Activated CD4-positive, CD25-positive, alpha-beta regulatory T cell treated with anti-CD3 and anti-CD28 coated beads, Interleukin-2, amount 50 U/mL, for 24 hours (primary cell): ENCODE measurements around the gene ERCC6L2.

Source experiments
- ATAC-seq, 2 donors: fragments of 150-1000 bp; cut with Tn5 transposase; one replicate each; pipeline ENCODE4 v1.10.0; 2021; ENCODE audit warnings: mild to moderate bottlenecking in 1 of 2, moderate library complexity in 1 of 2

The ERCC6L2 gene

GRCh38 chr9:95870906-95871305 is 4.6 kb upstream of the ERCC6L2 start:
- ATAC-seq, result no peak

- ATAC-seq, result no peak
These were observed 1.0 kb upstream of the ERCC6L2 start for GRCh38 chr9:95874303-95874988.

GRCh38 chr9:95874989-95875304 is 544 bp upstream of the ERCC6L2 start:
- peak; percentile 11 to 16 for ATAC-seq

- ATAC-seq, result no peak
These were observed 600 bp downstream of the ERCC6L2 start for GRCh38 chr9:95876138-95876444.

- ATAC-seq, result no peak
These were observed 1.1 kb downstream of the ERCC6L2 start for GRCh38 chr9:95876595-95876994.

- ATAC-seq, result no peak
These were observed 2.5 kb downstream of the ERCC6L2 start for GRCh38 chr9:95877984-95878383.

- no peak for ATAC-seq
These were observed 4.1 kb downstream of the ERCC6L2 start for GRCh38 chr9:95879591-95879990.

GRCh38 chr9:95880021-95880690 is 4.7 kb downstream of the ERCC6L2 start:
- no peak for ATAC-seq

GRCh38 chr9:95887926-95888497 is 12.5 kb downstream of the ERCC6L2 start:
- no peak for ATAC-seq

GRCh38 chr9:95890594-95890993 is 15.1 kb downstream of the ERCC6L2 start:
- ATAC-seq, result no peak

- ATAC-seq, result no peak
These were observed 15.7 kb downstream of the ERCC6L2 start for GRCh38 chr9:95891067-95891671.

GRCh38 chr9:95892690-95893089 is 17.2 kb downstream of the ERCC6L2 start:
- no peak for ATAC-seq

GRCh38 chr9:95896580-95896979 is 21.1 kb downstream of the ERCC6L2 start:
- no peak for ATAC-seq

GRCh38 chr9:95901506-95901905 is 26.0 kb downstream of the ERCC6L2 start:
- no peak for ATAC-seq

GRCh38 chr9:95903398-95903797 is 27.9 kb downstream of the ERCC6L2 start:
- no peak for ATAC-seq

- ATAC-seq, result no peak
These were observed 32.3 kb downstream of the ERCC6L2 start for GRCh38 chr9:95907794-95908193.

- no peak for ATAC-seq
These were observed 34.7 kb downstream of the ERCC6L2 start for GRCh38 chr9:95910023-95910707.

GRCh38 chr9:95910770-95911340 is 35.4 kb downstream of the ERCC6L2 start:
- ATAC-seq, result no peak

GRCh38 chr9:95912773-95913172 is 37.3 kb downstream of the ERCC6L2 start:
- ATAC-seq, result no peak

GRCh38 chr9:95920017-95920416 is 44.5 kb downstream of the ERCC6L2 start:
- no peak for ATAC-seq

GRCh38 chr9:95923794-95924193 is 48.3 kb downstream of the ERCC6L2 start:
- no peak for ATAC-seq

GRCh38 chr9:95924987-95925386 is 49.5 kb downstream of the ERCC6L2 start:
- no peak for ATAC-seq
